MCF 10A (cell line): Measurements from ENCODE around the gene PSME3IP1. TPM values are rescaled to one million over a fixed set of nuclear protein-coding genes. Genes with fewer than 3 reads are reported as not detected.

ENCODE experiments used
- BruUV-seq: library from RNA; stranded (reverse); fragments of 400-500 nt; replicated peaks from 2 replicates; lab custom pipeline; 2021; lab: Mats Ljungman, UMichigan
- CTCF ChIA-PET: fragments of 300-600 bp; sonication (Branson Sonifier 250); formaldehyde crosslinking; extraction: SDS; loops from one replicate; lab custom pipeline; 2021; ENCODE audit warnings: antibody characterized with exemption, inconsistent platforms; lab: Yijun Ruan, JAX
- POLR2A ChIA-PET: fragments of 300-600, 350-650 bp; sonication (Branson Sonifier 250); formaldehyde crosslinking; extraction: SDS; loops from one replicate; lab custom pipeline; 2020; ENCODE audit warnings: antibody characterized with exemption, inconsistent platforms; lab: Yijun Ruan, JAX
- DNase-seq: peaks from one replicate; pipeline ENCODE4 v3.0.0-alpha.2; 2018; ENCODE audit not compliant: unreplicated experiment
- H3K27ac Mint-ChIP-seq: one replicate; pipeline ENCODE4 v1.8.0; 2022; ENCODE audit warnings: mild to moderate bottlenecking, low read depth, mixed read lengths; ENCODE audit not compliant: unreplicated experiment
- H3K27me3 Mint-ChIP-seq: one replicate; pipeline ENCODE4 v1.8.0; 2022; ENCODE audit warnings: mixed read lengths; ENCODE audit not compliant: insufficient read depth, unreplicated experiment
- H3K36me3 Mint-ChIP-seq: one replicate; pipeline ENCODE4 v1.8.0; 2022; ENCODE audit warnings: mild to moderate bottlenecking, moderate library complexity, mixed read lengths; ENCODE audit not compliant: insufficient read depth, unreplicated experiment
- H3K4me1 Mint-ChIP-seq: one replicate; pipeline ENCODE4 v1.8.0; 2022; ENCODE audit warnings: mixed read lengths; ENCODE audit not compliant: insufficient read depth, unreplicated experiment
- H3K4me3 Mint-ChIP-seq: one replicate; pipeline ENCODE4 v1.8.0; 2022; ENCODE audit warnings: mild to moderate bottlenecking, moderate library complexity, mixed read lengths; ENCODE audit not compliant: unreplicated experiment
- H3K9me3 Mint-ChIP-seq: one replicate; pipeline ENCODE4 v1.8.0; 2022; ENCODE audit warnings: mixed read lengths; ENCODE audit not compliant: unreplicated experiment
- intact Hi-C: fragments of 100-400 bp; cut with micrococcal nuclease; formaldehyde crosslinking; loops from 2 replicates; pipeline ENCODE4 v1.14.1; 2022
- total RNA-seq: library from RNA; stranded (reverse); gene quantifications from 2 replicates; pipeline ENCODE4 v1.2.3, GENCODE V29; 2022
- TF ChIP-seq, protein P1 (sequence below): fragments of 200-600 bp; IDR thresholded peaks from one replicate; pipeline ENCODE4 v1.8.0; 2022; ENCODE audit warnings: antibody characterized with exemption, mild to moderate bottlenecking; ENCODE audit not compliant: unreplicated experiment

PSME3IP1 gene
- total RNA-seq, 1 experiment from 2014 or later = 107 TPM

DNA sequence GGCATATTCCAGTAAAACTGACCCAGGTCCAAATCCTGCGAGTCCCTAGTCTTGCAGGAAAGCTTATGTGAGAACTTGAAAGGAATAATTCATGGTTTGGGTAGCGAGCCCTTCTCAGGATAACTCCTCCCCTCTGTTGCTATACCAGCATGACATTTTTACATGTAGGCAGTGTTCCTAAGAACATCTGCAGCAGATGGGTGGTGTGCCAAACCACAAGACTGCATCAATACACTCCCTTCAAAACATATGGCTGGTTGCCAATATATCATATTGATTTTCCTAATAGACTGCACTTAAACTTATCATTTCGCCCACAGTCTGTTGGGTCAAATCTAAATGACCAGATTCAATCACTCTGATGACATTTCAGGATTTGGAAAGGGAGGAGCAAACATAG is 19.9 kb downstream of the PSME3IP1 start:
- H3K36me3 Mint-ChIP-seq = peaks cover 76% of the 10 kb centered on the region
- no TSS peak for BruUV-seq

DNA sequence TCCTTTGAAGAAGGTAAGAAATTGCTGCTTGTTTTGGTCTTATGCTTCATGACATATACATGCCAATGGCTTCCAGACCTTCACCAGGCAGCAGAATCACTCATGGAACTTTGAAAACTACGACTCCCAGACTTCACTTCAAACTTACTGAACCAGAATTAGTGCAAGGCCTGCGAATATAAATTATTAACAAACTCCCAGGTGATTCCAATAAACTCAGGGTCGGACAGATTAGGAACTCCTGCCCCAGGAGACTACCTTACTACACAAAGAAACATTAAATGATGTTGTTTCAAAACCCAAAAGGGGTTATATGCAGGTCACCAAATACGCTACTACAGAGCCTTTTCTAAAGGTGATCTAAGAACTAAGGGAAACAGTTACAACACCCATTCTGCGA is 20.4 kb downstream of the PSME3IP1 start:
- Mint-ChIP-seq H3K4me3 (no peak overlapping the region), H3K4me1 (peaks cover 13% of the 10 kb centered on the region), H3K36me3 (peaks cover 73% of the 10 kb centered on the region), H3K9me3 (no peaks in the 10 kb centered on the region), H3K27me3 (no peaks in the 10 kb centered on the region), H3K27ac (no peak overlapping the region)
- BruUV-seq = no TSS peak
- CTCF ChIA-PET = no interaction called here
- intact Hi-C loops = loop anchor here (5.0 to 10.0 kb wide), 2 partner anchors 231 to 373 kb away; partner anchors contain the start of gene HERPUD1
- TF ChIP-seq, protein P1, sequence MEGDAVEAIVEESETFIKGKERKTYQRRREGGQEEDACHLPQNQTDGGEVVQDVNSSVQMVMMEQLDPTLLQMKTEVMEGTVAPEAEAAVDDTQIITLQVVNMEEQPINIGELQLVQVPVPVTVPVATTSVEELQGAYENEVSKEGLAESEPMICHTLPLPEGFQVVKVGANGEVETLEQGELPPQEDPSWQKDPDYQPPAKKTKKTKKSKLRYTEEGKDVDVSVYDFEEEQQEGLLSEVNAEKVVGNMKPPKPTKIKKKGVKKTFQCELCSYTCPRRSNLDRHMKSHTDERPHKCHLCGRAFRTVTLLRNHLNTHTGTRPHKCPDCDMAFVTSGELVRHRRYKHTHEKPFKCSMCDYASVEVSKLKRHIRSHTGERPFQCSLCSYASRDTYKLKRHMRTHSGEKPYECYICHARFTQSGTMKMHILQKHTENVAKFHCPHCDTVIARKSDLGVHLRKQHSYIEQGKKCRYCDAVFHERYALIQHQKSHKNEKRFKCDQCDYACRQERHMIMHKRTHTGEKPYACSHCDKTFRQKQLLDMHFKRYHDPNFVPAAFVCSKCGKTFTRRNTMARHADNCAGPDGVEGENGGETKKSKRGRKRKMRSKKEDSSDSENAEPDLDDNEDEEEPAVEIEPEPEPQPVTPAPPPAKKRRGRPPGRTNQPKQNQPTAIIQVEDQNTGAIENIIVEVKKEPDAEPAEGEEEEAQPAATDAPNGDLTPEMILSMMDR = no peak
- no peak for DNase-seq
- POLR2A ChIA-PET = interaction anchor here (0.7 kb wide), 2 partner anchors 20 to 161 kb away, joined by 3 to 4 read pairs; partner anchors contain the start of genes PSME3IP1 and RSPRY1

More for the DNA sequence above, 19.9 kb downstream of the PSME3IP1 start:
- TF ChIP-seq, protein P1 = no peak
- CTCF ChIA-PET = interaction anchor here (0.7 to 1.0 kb wide), 2 partner anchors 10 to 380 kb away, joined by 3 to 5 read pairs; no protein-coding TSS in a partner anchor
- H3K27me3 Mint-ChIP-seq = no peaks in the 10 kb centered on the region
- intact Hi-C loops = loop anchor here (5.0 to 10.0 kb wide), 2 partner anchors 231 to 374 kb away; partner anchors contain the start of gene HERPUD1
- H3K27ac Mint-ChIP-seq = no peak overlapping the region
- DNase-seq = no peak
- POLR2A ChIA-PET = interaction anchor here (0.7 kb wide), 1 partner anchor 20 kb away, joined by 4 read pairs; the partner anchor contains the start of genes PSME3IP1 and RSPRY1
- H3K9me3 Mint-ChIP-seq = no peaks in the 10 kb centered on the region
- H3K4me1 Mint-ChIP-seq = peaks cover 13% of the 10 kb centered on the region
- H3K4me3 Mint-ChIP-seq = no peak overlapping the region

DNA sequence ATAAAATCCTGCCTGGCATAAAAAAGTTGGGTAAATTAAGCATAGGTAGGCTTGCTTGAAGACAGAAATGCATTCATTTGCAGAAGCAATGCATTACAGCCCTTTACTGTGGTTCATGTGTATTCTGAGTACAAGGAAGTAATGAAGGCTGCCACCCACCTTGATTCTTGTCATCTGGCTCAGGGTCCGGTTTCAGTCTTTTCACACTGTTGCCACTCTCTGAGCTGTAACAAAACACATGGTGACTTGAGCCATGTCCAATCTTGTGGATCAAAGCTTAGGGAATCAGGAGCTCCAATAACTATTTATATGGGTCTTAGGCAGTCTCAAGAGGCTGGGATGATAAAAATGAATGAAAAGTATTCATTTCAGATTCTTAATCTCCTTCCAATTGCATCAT is 22.0 kb downstream of the PSME3IP1 start:
- no peaks in the 10 kb centered on the region for H3K27me3 Mint-ChIP-seq
- no peak for DNase-seq
- POLR2A ChIA-PET = no interaction called here
- no peak overlapping the region for H3K4me3 Mint-ChIP-seq
- H3K9me3 Mint-ChIP-seq = no peaks in the 10 kb centered on the region
- TF ChIP-seq, protein P1 = no peak
- no peak overlapping the region for H3K27ac Mint-ChIP-seq
- H3K36me3 Mint-ChIP-seq = peaks cover 69% of the 10 kb centered on the region
- CTCF ChIA-PET = no interaction called here
- H3K4me1 Mint-ChIP-seq = peaks cover 13% of the 10 kb centered on the region
- no TSS peak for BruUV-seq
- intact Hi-C loops = loop anchor here (10.0 kb wide), 1 partner anchor 229 kb away; the partner anchor contains the start of gene HERPUD1

DNA sequence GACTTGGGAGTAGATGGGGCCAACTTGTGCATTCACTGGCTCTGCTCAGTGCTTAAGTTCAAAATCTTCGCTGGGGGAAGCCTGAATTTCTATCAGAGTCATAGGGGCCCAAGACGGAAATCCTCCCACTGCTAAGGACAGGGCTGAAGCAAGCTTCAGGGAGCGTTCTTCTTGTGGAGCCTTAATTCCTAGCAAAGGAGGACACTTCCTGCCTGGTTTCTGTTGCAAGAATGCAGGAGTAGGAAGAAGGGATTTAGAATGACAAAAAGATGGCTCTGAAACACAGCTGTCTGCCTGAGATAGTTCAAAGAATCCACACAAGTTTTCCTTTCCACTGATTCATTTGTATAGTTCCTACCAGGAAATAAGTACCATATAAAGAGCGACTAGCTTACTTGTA is 26.4 kb downstream of the PSME3IP1 start:
- ChIA-PET CTCF (no interaction called here), POLR2A (interaction anchor here (1.0 kb wide), 1 partner anchor 10 kb away, joined by 3 read pairs; no protein-coding TSS in a partner anchor)
- no peak for DNase-seq
- Mint-ChIP-seq H3K27ac (peak overlapping the region; percentile 35), H3K36me3 (peaks cover 87% of the 10 kb centered on the region), H3K9me3 (no peaks in the 10 kb centered on the region), H3K4me3 (no peak overlapping the region), H3K27me3 (no peaks in the 10 kb centered on the region), H3K4me1 (no peaks in the 10 kb centered on the region)
- no TSS peak for BruUV-seq
- TF ChIP-seq, protein P1 = no peak
- intact Hi-C loops = no loop called here
